Measurements from ENCODE around the gene EFCAB10. TPM values are rescaled to one million over a fixed set of nuclear protein-coding genes. Genes with fewer than 3 reads are reported as not detected.

The EFCAB10 gene
- total and polyA plus RNA-seq, 12 donors = 0.10 to 0.27 (median 0.11) TPM; not detected in 9

DNA sequence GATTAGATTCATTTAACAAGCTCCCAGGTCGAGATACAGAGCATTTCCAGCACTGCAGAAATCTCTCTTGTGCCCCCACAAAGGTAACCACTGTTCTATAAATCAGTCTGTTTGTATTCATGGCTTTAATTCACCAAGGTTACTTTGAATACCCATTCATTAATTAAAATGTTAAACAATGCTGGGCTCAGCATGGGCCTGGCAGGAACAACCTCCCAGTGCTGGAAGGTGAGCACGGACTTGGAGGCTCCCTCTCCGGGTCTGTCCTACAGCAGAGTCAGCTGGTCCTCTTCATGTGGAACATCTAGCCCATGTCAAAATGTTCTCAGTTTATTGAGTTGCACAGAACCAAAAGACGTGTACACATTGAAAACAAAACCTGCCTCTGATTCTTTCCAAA lies 15.6 kb upstream of the EFCAB10 start:
- Histone ChIP-seq H3K36me3 (replicated peaks in 1 of 2) (no peaks in the 10 kb centered on the region), H3K9me3 (replicated peaks in 1 of 3) (no peaks in the 10 kb centered on the region), H3K4me3 (no peak overlapping the region), H3K27ac (no peak overlapping the region), H3K27me3 (no peaks in the 10 kb centered on the region), H3K4me1 (replicated peaks in 1 of 2) (no peaks in the 10 kb centered on the region)
- no peak for TF ChIP-seq POLR2A (IDR thresholded peaks at IDR 0.05)
- TF ChIP-seq, protein P1, sequence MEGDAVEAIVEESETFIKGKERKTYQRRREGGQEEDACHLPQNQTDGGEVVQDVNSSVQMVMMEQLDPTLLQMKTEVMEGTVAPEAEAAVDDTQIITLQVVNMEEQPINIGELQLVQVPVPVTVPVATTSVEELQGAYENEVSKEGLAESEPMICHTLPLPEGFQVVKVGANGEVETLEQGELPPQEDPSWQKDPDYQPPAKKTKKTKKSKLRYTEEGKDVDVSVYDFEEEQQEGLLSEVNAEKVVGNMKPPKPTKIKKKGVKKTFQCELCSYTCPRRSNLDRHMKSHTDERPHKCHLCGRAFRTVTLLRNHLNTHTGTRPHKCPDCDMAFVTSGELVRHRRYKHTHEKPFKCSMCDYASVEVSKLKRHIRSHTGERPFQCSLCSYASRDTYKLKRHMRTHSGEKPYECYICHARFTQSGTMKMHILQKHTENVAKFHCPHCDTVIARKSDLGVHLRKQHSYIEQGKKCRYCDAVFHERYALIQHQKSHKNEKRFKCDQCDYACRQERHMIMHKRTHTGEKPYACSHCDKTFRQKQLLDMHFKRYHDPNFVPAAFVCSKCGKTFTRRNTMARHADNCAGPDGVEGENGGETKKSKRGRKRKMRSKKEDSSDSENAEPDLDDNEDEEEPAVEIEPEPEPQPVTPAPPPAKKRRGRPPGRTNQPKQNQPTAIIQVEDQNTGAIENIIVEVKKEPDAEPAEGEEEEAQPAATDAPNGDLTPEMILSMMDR (IDR thresholded peaks at IDR 0.05) = no peak
- intact Hi-C loops (cut with DNase I) = no loop called here
- WGBS, 4 donors = 52 to 77% (median 71%) methylated on average over 4 of the region's 4 CpGs
- DNase-seq = no peak

- no peak for DNase-seq
- H3K4me3 ChIP-seq = no peak overlapping the region
- no peaks in the 10 kb centered on the region for H3K27me3 ChIP-seq
- intact Hi-C loops (cut with DNase I) = no loop called here
- no peaks in the 10 kb centered on the region for H3K9me3 ChIP-seq (replicated peaks in 1 of 3)
- no peak for TF ChIP-seq POLR2A (IDR thresholded peaks at IDR 0.05)
- TF ChIP-seq, protein P1 (IDR thresholded peaks at IDR 0.05) = no peak
- H3K27ac ChIP-seq = no peak overlapping the region
- 63 to 73% (median 68%) methylated on average over 3 of the region's 3 CpGs for WGBS, 4 donors
- H3K4me1 ChIP-seq (replicated peaks in 1 of 2) = no peaks in the 10 kb centered on the region
- no peaks in the 10 kb centered on the region for H3K36me3 ChIP-seq (replicated peaks in 1 of 2)
These were observed 12.7 kb upstream of the EFCAB10 start for GRCh38 chr7:105594034-105594433.

DNA sequence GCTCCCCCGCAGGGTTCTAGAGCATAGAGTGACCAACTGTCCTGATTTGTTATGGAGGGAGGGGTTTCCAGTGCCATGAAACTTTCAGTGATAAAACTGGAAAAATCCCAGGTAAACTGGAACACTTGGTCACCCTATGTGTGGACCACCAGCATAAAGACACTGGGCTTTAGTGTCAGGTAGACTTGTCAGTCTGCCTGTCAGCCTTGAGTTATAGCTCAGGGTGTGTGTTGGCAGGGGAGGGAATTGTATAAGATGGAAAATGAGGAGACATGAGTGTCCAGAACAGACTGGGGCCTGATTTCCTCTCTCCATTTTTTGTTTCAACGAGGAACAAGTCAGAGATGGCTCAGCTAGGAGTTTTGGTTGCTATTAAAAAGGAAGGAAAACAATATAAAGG lies 10.2 kb upstream of the EFCAB10 start:
- Histone ChIP-seq H3K4me3 (no peak overlapping the region), H3K4me1 (replicated peaks in 1 of 2) (no peaks in the 10 kb centered on the region), H3K9me3 (replicated peaks in 1 of 3) (no peaks in the 10 kb centered on the region), H3K27ac (no peak overlapping the region), H3K36me3 (replicated peaks in 1 of 2) (no peaks in the 10 kb centered on the region), H3K27me3 (no peaks in the 10 kb centered on the region)
- no peak for TF ChIP-seq POLR2A (IDR thresholded peaks at IDR 0.05)
- TF ChIP-seq, protein P1 (IDR thresholded peaks at IDR 0.05) = no peak
- intact Hi-C loops (cut with DNase I) = no loop called here
- WGBS, 4 donors = 67 to 78% (median 72%) methylated on average over 2 of the region's 2 CpGs
- DNase-seq = no peak

- Histone ChIP-seq H3K4me3 (no peak overlapping the region), H3K9me3 (replicated peaks in 1 of 3) (no peaks in the 10 kb centered on the region), H3K27ac (no peak overlapping the region), H3K27me3 (no peaks in the 10 kb centered on the region), H3K4me1 (replicated peaks in 1 of 2) (no peaks in the 10 kb centered on the region), H3K36me3 (replicated peaks in 1 of 2) (no peaks in the 10 kb centered on the region)
- 70 to 84% (median 80%) methylated on average over 5 of the region's 5 CpGs for WGBS, 4 donors
- TF ChIP-seq, protein P1 (IDR thresholded peaks at IDR 0.05) = no peak
- TF ChIP-seq POLR2A (IDR thresholded peaks at IDR 0.05) = no peak
- intact Hi-C loops (cut with DNase I) = no loop called here
- no peak for DNase-seq
These were observed 9.5 kb upstream of the EFCAB10 start for GRCh38 chr7:105590793-105591192.

Data from adrenal gland (tissue), 12 donors.